ENCODE measurements around the gene RBP3.

DNA sequence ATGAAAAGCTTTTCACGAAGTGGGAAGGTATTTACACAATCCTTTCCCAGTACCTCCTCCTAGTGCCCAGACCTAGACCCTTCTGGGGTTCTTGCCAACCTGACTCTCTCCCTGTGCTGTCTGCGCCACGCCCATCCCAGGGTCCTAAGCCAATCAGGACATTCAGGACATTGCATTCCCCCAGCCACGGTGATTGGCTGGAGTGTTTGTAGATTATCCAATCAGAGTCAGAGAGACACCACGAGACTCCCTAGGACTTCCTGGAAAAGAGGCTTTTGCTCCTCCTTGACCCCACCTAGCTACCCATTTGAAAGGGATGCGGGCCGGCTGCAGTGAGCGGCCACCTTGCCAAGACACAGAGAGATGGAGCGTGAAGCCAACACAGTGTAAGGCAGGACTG, 29.5 kb upstream of the RBP3 start:
- TF ChIP-seq POLR2A (IDR thresholded peaks at IDR 0.05) (no peak), POLR2AphosphoS5 (IDR thresholded peaks at IDR 0.05) (no peak)
- TF ChIP-seq, protein P1, sequence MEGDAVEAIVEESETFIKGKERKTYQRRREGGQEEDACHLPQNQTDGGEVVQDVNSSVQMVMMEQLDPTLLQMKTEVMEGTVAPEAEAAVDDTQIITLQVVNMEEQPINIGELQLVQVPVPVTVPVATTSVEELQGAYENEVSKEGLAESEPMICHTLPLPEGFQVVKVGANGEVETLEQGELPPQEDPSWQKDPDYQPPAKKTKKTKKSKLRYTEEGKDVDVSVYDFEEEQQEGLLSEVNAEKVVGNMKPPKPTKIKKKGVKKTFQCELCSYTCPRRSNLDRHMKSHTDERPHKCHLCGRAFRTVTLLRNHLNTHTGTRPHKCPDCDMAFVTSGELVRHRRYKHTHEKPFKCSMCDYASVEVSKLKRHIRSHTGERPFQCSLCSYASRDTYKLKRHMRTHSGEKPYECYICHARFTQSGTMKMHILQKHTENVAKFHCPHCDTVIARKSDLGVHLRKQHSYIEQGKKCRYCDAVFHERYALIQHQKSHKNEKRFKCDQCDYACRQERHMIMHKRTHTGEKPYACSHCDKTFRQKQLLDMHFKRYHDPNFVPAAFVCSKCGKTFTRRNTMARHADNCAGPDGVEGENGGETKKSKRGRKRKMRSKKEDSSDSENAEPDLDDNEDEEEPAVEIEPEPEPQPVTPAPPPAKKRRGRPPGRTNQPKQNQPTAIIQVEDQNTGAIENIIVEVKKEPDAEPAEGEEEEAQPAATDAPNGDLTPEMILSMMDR (IDR thresholded peaks at IDR 0.05), result no peak

Data from stomach (tissue), 4 donors.